Esophagus muscularis mucosa (tissue), 3 donors: Measurements from ENCODE around the gene CAMKMT.

ENCODE experiments used
- CTCF ChIP-seq, 3 experiments: fragments of 200-600 bp in 2 of 3; fragments of 450-650 bp in 1 of 3; sonication (generic) in 2 of 3; IDR thresholded peaks; one replicate each; pipeline ENCODE4 v1.5.1; 2017 to 2019; ENCODE audit warnings: antibody characterized with exemption in 3 of 3, mild to moderate bottlenecking in 2 of 3, moderate library complexity in 1 of 3
- POLR2AphosphoS5 ChIP-seq, 2 donors: sonication (generic); formaldehyde crosslinking; IDR thresholded peaks; one replicate each; pipeline ENCODE4 v1.6.1; 2017; ENCODE audit warnings: antibody characterized with exemption in 2 of 2

GRCh38 chr2:44515416-44515815 lies 153.7 kb downstream of the CAMKMT start:
- TF ChIP-seq CTCF (IDR thresholded peaks at IDR 0.05) (no peak), POLR2AphosphoS5 (IDR thresholded peaks at IDR 0.05) (no peak)
